IMR-90 (cell line): ENCODE measurements around the gene POLR2M. TPM values are rescaled to one million over a fixed set of nuclear protein-coding genes. Genes with fewer than 3 reads are reported as not detected.

Experiments used
- ATAC-seq: fragments of 200-7000 bp; cut with Tn5 transposase; 2 replicates; pipeline ENCODE4 v1.9.1; 2020; ENCODE audit warnings: low read depth, mild to moderate bottlenecking, moderate library complexity
- BruUV-seq: library from RNA; stranded (reverse); fragments of 400-500 nt; replicated peaks from 2 replicates; lab custom pipeline; 2021; lab: Mats Ljungman, UMichigan
- CTCF ChIA-PET: fragments of 300-600 bp; formaldehyde crosslinking; extraction: SDS; loops from one replicate; lab custom pipeline; 2021; ENCODE audit warnings: antibody characterized with exemption; lab: Yijun Ruan, JAX
- POLR2A ChIA-PET: fragments of 300-600 bp; sonication (Branson Sonifier 250); formaldehyde crosslinking; loops from one replicate; lab custom pipeline; 2022; ENCODE audit warnings: antibody characterized with exemption; ENCODE audit not compliant: unreplicated experiment; lab: Charles Lee
- DNase-seq: peaks from one replicate; pipeline ENCODE4 v3.0.0; 2013
- H2AFZ ChIP-seq: replicated peaks from 2 replicates; pipeline ENCODE3; 2013; ENCODE audit warnings: low read length, mild to moderate bottlenecking; ENCODE audit not compliant: poor library complexity
- H2AK5ac ChIP-seq: 2 replicates; pipeline ENCODE4 v1.6.1; 2013; ENCODE audit warnings: low read depth, low read length, inconsistent platforms
- H2AK9ac ChIP-seq: replicated peaks from 2 replicates; pipeline ENCODE3; 2013; ENCODE audit warnings: mild to moderate bottlenecking, low read depth, low read length, moderate library complexity; ENCODE audit not compliant: poor library complexity
- H2BK120ac ChIP-seq: 2 replicates; pipeline ENCODE4 v1.6.1; 2013; ENCODE audit warnings: low read depth, low read length, inconsistent platforms
- H2BK15ac ChIP-seq: 3 replicates; pipeline ENCODE4 v1.6.1; 2013; ENCODE audit warnings: low read depth, low read length, inconsistent platforms
- H2BK20ac ChIP-seq: 2 replicates; pipeline ENCODE4 v1.6.1; 2013; ENCODE audit warnings: low read depth, mild to moderate bottlenecking, inconsistent platforms, low read length, moderate library complexity
- H2BK5ac ChIP-seq: 2 replicates; pipeline ENCODE4 v1.6.1; 2013; ENCODE audit warnings: mild to moderate bottlenecking, low read depth, low read length, inconsistent platforms; ENCODE audit not compliant: poor library complexity, severe bottlenecking
- H3K14ac ChIP-seq: replicated peaks from 2 replicates; pipeline ENCODE4 v1.6.1; 2013; ENCODE audit warnings: low read depth, low read length, inconsistent platforms
- H3K18ac ChIP-seq: 2 replicates; pipeline ENCODE4 v1.6.1; 2013; ENCODE audit warnings: low read depth, low read length, control low read depth
- H3K23ac ChIP-seq: 2 replicates; pipeline ENCODE4 v1.6.1; 2013; ENCODE audit warnings: low read depth, low read length, inconsistent platforms
- H3K27ac ChIP-seq: 2 replicates; pipeline ENCODE4 v1.5.1; 2013; ENCODE audit warnings: mild to moderate bottlenecking, control low read depth, low read length; ENCODE audit not compliant: insufficient read depth
- H3K27me3 ChIP-seq: 2 replicates; pipeline ENCODE4 v1.6.1; 2013; ENCODE audit warnings: low read length; ENCODE audit not compliant: control insufficient read depth, insufficient read depth
- H3K36me3 ChIP-seq: 2 replicates; pipeline ENCODE4 v1.6.1; 2013; ENCODE audit warnings: low read length, mixed read lengths; ENCODE audit not compliant: control insufficient read depth, insufficient read depth
- H3K4ac ChIP-seq: 2 replicates; pipeline ENCODE4 v1.6.1; 2013; ENCODE audit warnings: low read depth, low read length, inconsistent platforms
- H3K4me1 ChIP-seq: 2 replicates; pipeline ENCODE4 v1.6.1; 2013; ENCODE audit warnings: low read length, mixed read lengths; ENCODE audit not compliant: control insufficient read depth, insufficient read depth
- H3K4me2 ChIP-seq: 2 replicates; pipeline ENCODE4 v1.6.1; 2013; ENCODE audit warnings: low read depth, mild to moderate bottlenecking, control low read depth, low read length, moderate library complexity
- H3K4me3 ChIP-seq: 2 replicates; pipeline ENCODE4 v1.5.1; 2013; ENCODE audit warnings: low read depth, mild to moderate bottlenecking, control low read depth, low read length, moderate library complexity; ENCODE audit not compliant: insufficient read depth
- H3K56ac ChIP-seq: 2 replicates; pipeline ENCODE4 v1.6.1; 2013; ENCODE audit warnings: low read length, inconsistent platforms; ENCODE audit not compliant: insufficient read depth; ENCODE audit errors: extremely low read depth
- H3K79me1 ChIP-seq, 2 experiments: 2 replicates each; pipeline ENCODE4 v1.6.1; 2013; ENCODE audit warnings: low read length in 2 of 2, inconsistent platforms in 1 of 2, low read depth in 1 of 2
- H3K9ac ChIP-seq: 2 replicates; pipeline ENCODE4 v1.6.1; 2013; ENCODE audit warnings: low read depth, low read length, control low read depth
- H3K9me1 ChIP-seq: 2 replicates; pipeline ENCODE4 v1.6.1; 2013; ENCODE audit warnings: low read length, inconsistent platforms; ENCODE audit not compliant: insufficient read depth
- H3K9me3 ChIP-seq: 2 replicates; pipeline ENCODE4 v1.6.1; 2013; ENCODE audit warnings: low read length; ENCODE audit not compliant: control insufficient read depth, insufficient read depth
- H4K20me1 ChIP-seq: 2 replicates; pipeline ENCODE4 v1.6.1; 2013; ENCODE audit warnings: low read length, inconsistent platforms; ENCODE audit not compliant: insufficient read depth
- H4K5ac ChIP-seq: 2 replicates; pipeline ENCODE4 v1.6.1; 2013; ENCODE audit warnings: mild to moderate bottlenecking, low read depth, low read length, control low read depth
- H4K8ac ChIP-seq, 2 experiments: 2 replicates each; pipeline ENCODE4 v1.6.1; 2013; ENCODE audit warnings: low read depth in 2 of 2, low read length in 2 of 2, control low read depth in 1 of 2, inconsistent platforms in 1 of 2
- H4K91ac ChIP-seq: 2 replicates; pipeline ENCODE4 v1.6.1; 2013; ENCODE audit warnings: low read depth, low read length, inconsistent platforms; ENCODE audit not compliant: insufficient read depth
- BHLHE40 ChIP-seq: fragments of 150-350 bp; IDR thresholded peaks from 2 replicates; pipeline ENCODE4 v1.6.1; 2016; ENCODE audit warnings: mild to moderate bottlenecking, low read depth, low read length
- CEBPB ChIP-seq: IDR thresholded peaks from 2 replicates; pipeline ENCODE4 v1.6.1; 2012; ENCODE audit warnings: low read depth, low read length, improper control_type of control experiment
- CHD1 ChIP-seq: IDR thresholded peaks from 2 replicates; pipeline ENCODE4 v1.6.1; 2012; ENCODE audit warnings: low read depth, low read length, improper control_type of control experiment
- CTCF ChIP-seq: conservative IDR thresholded peaks from 2 replicates; pipeline ENCODE4 v1.5.1; 2012; ENCODE audit warnings: mild to moderate bottlenecking, low read depth, low read length, improper control_type of control experiment
- ELK1 ChIP-seq: fragments of 150-350 bp; IDR thresholded peaks from 2 replicates; pipeline ENCODE4 v1.6.1; 2016; ENCODE audit warnings: low read depth, mild to moderate bottlenecking, low read length, moderate library complexity, borderline replicate concordance
- FOS ChIP-seq: fragments of 150-350 bp; IDR thresholded peaks from 2 replicates; pipeline ENCODE4 v1.6.1; 2016; ENCODE audit warnings: low read depth, low read length
- MAFK ChIP-seq: IDR thresholded peaks from 2 replicates; pipeline ENCODE4 v1.6.1; 2012; ENCODE audit warnings: low read depth, low read length, improper control_type of control experiment
- NFE2L2 ChIP-seq: fragments of 150-350 bp; IDR thresholded peaks from 2 replicates; pipeline ENCODE4 v1.6.1; 2016; ENCODE audit warnings: low read depth, mild to moderate bottlenecking, low read length
- POLR2A ChIP-seq: IDR thresholded peaks from 2 replicates; pipeline ENCODE4 v1.6.1; 2012; ENCODE audit warnings: mild to moderate bottlenecking, low read depth, low read length
- RAD21 ChIP-seq: IDR thresholded peaks from 2 replicates; pipeline ENCODE4 v1.6.1; 2012; ENCODE audit warnings: low read length, improper control_type of control experiment
- RCOR1 ChIP-seq: IDR thresholded peaks from 2 replicates; pipeline ENCODE4 v1.6.1; 2012; ENCODE audit warnings: mild to moderate bottlenecking, low read length, improper control_type of control experiment; ENCODE audit not compliant: insufficient replicate concordance
- USF2 ChIP-seq: fragments of 150-350 bp; IDR thresholded peaks from 2 replicates; pipeline ENCODE4 v1.6.1; 2017; ENCODE audit warnings: mild to moderate bottlenecking, antibody characterized with exemption, low read length, low read depth
- WGBS, 2 experiments: methylation state at CpG; one replicate each; pipeline versions ENCODE4 v1.1.5 to v1.1.7; 2013; ENCODE audit warnings: missing lambda C conversion rate in 2 of 2; ENCODE audit not compliant: insufficient read length in 1 of 2; ENCODE audit errors: extremely low coverage in 2 of 2; 5-methylcytosine and 5-hydroxymethylcytosine counted together
- dilution Hi-C: fragments of 300-500 bp; cut with HindIII; formaldehyde crosslinking; loops from one replicate; pipeline ENCODE4 v1.14.3; 2018; ENCODE audit warnings: low sequenced_read_pairs; ENCODE audit not compliant: unreplicated experiment
- in situ Hi-C: fragments of 300-500 bp; cut with MboI; formaldehyde crosslinking; loops from 3 replicates; pipeline ENCODE4 v1.14.3; 2019; ENCODE audit warnings: low sequenced_read_pairs, inconsistent platforms, mixed read lengths
- intact Hi-C: fragments of 100-400 bp; cut with micrococcal nuclease; formaldehyde crosslinking; loops from 2 replicates; pipeline ENCODE4 v1.10.0; 2022
- polyA plus RNA-seq, 3 experiments: library from polyadenylated mRNA; depleted of rRNA; stranded (reverse); fragments of >200 nt; gene quantifications; 2 replicates each; pipeline ENCODE4 v1.2.3, GENCODE V29; 2012; ENCODE audit warnings: low replicate concordance in 1 of 3
- total RNA-seq: library from RNA; depleted of rRNA; stranded (reverse); fragments of >200 nt; gene quantifications from 2 replicates; pipeline ENCODE4 v1.2.3, GENCODE V29; 2012

Gene POLR2M
- total and polyA plus RNA-seq, 2 of the 4 experiments (the other 2 are of a cell fraction), result 60.8 to 117 TPM

- Histone ChIP-seq H3K27me3 (no peaks in the 10 kb centered on the region), H2AFZ (no peak overlapping the region)
These were observed 24.4 kb downstream of the POLR2M start for GRCh38 chr15:57730876-57731275.

More at GRCh38 chr15:57730876-57731275, 24.4 kb downstream of the POLR2M start:
- CTCF ChIA-PET, result interaction anchor here (1.1 kb wide), 1 partner anchor 19 kb away, joined by 4 read pairs; no protein-coding TSS in a partner anchor
- no peak overlapping the region for H2BK5ac ChIP-seq
- no peak overlapping the region for H3K18ac ChIP-seq
- H2BK15ac ChIP-seq, result no peak overlapping the region
- no peak for DNase-seq
- no peak overlapping the region for H4K91ac ChIP-seq
- ATAC-seq, result no peak
- in situ Hi-C loops (no loop called here), dilution Hi-C loops (no loop called here), intact Hi-C loops (loop anchor here (5.0 kb wide), 1 partner anchor 131 kb away; no protein-coding TSS in a partner anchor)
- H2BK20ac ChIP-seq, result no peak overlapping the region
- H3K56ac ChIP-seq, result no peak overlapping the region
- no peak overlapping the region for H4K8ac ChIP-seq
- no peak overlapping the region for H4K5ac ChIP-seq
- BruUV-seq, result no TSS peak
- peaks cover 2% of the 10 kb centered on the region; the same call in 1 of the 2 replicates for H3K9me1 ChIP-seq
- no peak overlapping the region for H3K14ac ChIP-seq
- no peaks in the 10 kb centered on the region for H3K79me1 ChIP-seq
- no peak overlapping the region for H3K9ac ChIP-seq
- WGBS, 2 experiments, result no CpG with 5 or more reads among the region's 5 CpGs
- TF ChIP-seq MAFK (no peak), FOS (no peak), CHD1 (no peak), NFE2L2 (no peak), USF2 (no peak), BHLHE40 (no peak), RCOR1 (no peak), CEBPB (no peak), ELK1 (no peak), CTCF (no peak), RAD21 (no peak), POLR2A (no peak)
- no peak overlapping the region for H2AK9ac ChIP-seq
- H3K27ac ChIP-seq, result no peak overlapping the region
- H3K4me2 ChIP-seq, result no peak overlapping the region
- no peaks in the 10 kb centered on the region for H4K20me1 ChIP-seq
- POLR2A ChIA-PET, result no interaction called here
- no peak overlapping the region for H2BK120ac ChIP-seq
- H2AK5ac ChIP-seq, result no peak overlapping the region
- H3K4me1 ChIP-seq, result no peaks in the 10 kb centered on the region
- no peak overlapping the region for H3K23ac ChIP-seq
- H3K9me3 ChIP-seq, result no peaks in the 10 kb centered on the region
- no peaks in the 10 kb centered on the region for H3K36me3 ChIP-seq
- no peak overlapping the region for H3K4ac ChIP-seq
- no peak overlapping the region for H3K4me3 ChIP-seq
